H9 (cell line): ENCODE results near the gene MSL3B.

Source experiments
- DNase-seq: peaks from one replicate; pipeline ENCODE4 v3.0.0-alpha.2; 2017
- H2AFZ ChIP-seq: one replicate; pipeline ENCODE4 v1.6.1; 2013; ENCODE audit warnings: mild to moderate bottlenecking, low read length, control low read depth, moderate library complexity
- H2AK5ac ChIP-seq: 2 replicates; pipeline ENCODE4 v1.6.1; 2013; ENCODE audit warnings: low read length, control low read depth, mixed read lengths; ENCODE audit not compliant: insufficient read length
- H2BK120ac ChIP-seq: one replicate; pipeline ENCODE4 v1.6.1; 2013; ENCODE audit warnings: low read depth, mild to moderate bottlenecking, low read length, control low read depth, inconsistent platforms; ENCODE audit not compliant: poor library complexity, severe bottlenecking
- H2BK12ac ChIP-seq: 2 replicates; pipeline ENCODE4 v1.6.1; 2013; ENCODE audit warnings: low read length, control low read depth, mixed read lengths, low read depth; ENCODE audit not compliant: insufficient read length
- H2BK15ac ChIP-seq: 2 replicates; pipeline ENCODE4 v1.6.1; 2013; ENCODE audit warnings: low read depth, low read length, control low read depth
- H2BK20ac ChIP-seq: one replicate; pipeline ENCODE4 v1.6.1; 2013; ENCODE audit warnings: low read depth, mild to moderate bottlenecking, low read length, control low read depth, inconsistent platforms; ENCODE audit not compliant: poor library complexity, severe bottlenecking
- H2BK5ac ChIP-seq: 2 replicates; pipeline ENCODE4 v1.6.1; 2013; ENCODE audit warnings: low read length, control low read depth, mixed read lengths; ENCODE audit not compliant: insufficient read length
- H3K14ac ChIP-seq: 2 replicates; pipeline ENCODE4 v1.6.1; 2013; ENCODE audit warnings: low read length, control low read depth; ENCODE audit not compliant: insufficient read depth
- H3K18ac ChIP-seq: 2 replicates; pipeline ENCODE4 v1.6.1; 2013; ENCODE audit warnings: low read depth, mild to moderate bottlenecking, mixed read lengths, low read length, control low read depth; ENCODE audit not compliant: insufficient read length
- H3K23ac ChIP-seq: 2 replicates; pipeline ENCODE4 v1.6.1; 2013; ENCODE audit warnings: low read length, control low read depth, mixed read lengths, low read depth; ENCODE audit not compliant: insufficient read length
- H3K23me2 ChIP-seq: 2 replicates; pipeline ENCODE4 v1.6.1; 2013; ENCODE audit warnings: low read depth, mild to moderate bottlenecking, mixed read lengths, low read length, control low read depth; ENCODE audit not compliant: insufficient read length, poor library complexity, severe bottlenecking
- H3K27ac ChIP-seq: 2 replicates; pipeline ENCODE4 v1.5.1; 2013; ENCODE audit warnings: low read length, control low read depth, mixed read lengths, low read depth; ENCODE audit not compliant: insufficient read length
- H3K27me3 ChIP-seq: 2 replicates; pipeline ENCODE4 v1.6.1; 2013; ENCODE audit warnings: low read length, control low read depth, inconsistent platforms; ENCODE audit not compliant: insufficient read depth
- H3K4ac ChIP-seq: 2 replicates; pipeline ENCODE4 v1.6.1; 2013; ENCODE audit warnings: low read depth, mild to moderate bottlenecking, control low read depth, inconsistent platforms, low read length, moderate library complexity
- H3K4me1 ChIP-seq: 2 replicates; pipeline ENCODE4 v1.6.1; 2013; ENCODE audit warnings: low read length, control low read depth, inconsistent platforms; ENCODE audit not compliant: insufficient read depth
- H3K4me2 ChIP-seq: 2 replicates; pipeline ENCODE4 v1.6.1; 2013; ENCODE audit warnings: low read length, control low read depth, mixed read lengths; ENCODE audit not compliant: insufficient read length, insufficient read depth
- H3K56ac ChIP-seq: 2 replicates; pipeline ENCODE4 v1.6.1; 2013; ENCODE audit warnings: low read depth, mild to moderate bottlenecking, mixed read lengths, low read length, control low read depth; ENCODE audit not compliant: insufficient read length
- H3K79me1 ChIP-seq: 2 replicates; pipeline ENCODE4 v1.6.1; 2013; ENCODE audit warnings: low read depth, mild to moderate bottlenecking, moderate library complexity, low read length, control low read depth, inconsistent platforms; ENCODE audit not compliant: insufficient read depth, poor library complexity, severe bottlenecking
- H3K79me2 ChIP-seq: 2 replicates; pipeline ENCODE4 v1.6.1; 2013; ENCODE audit warnings: low read length, control low read depth, inconsistent platforms; ENCODE audit not compliant: insufficient read depth
- H3K9ac ChIP-seq: 2 replicates; pipeline ENCODE4 v1.6.1; 2013; ENCODE audit warnings: low read length, control low read depth, mixed read lengths; ENCODE audit not compliant: insufficient read length; ENCODE audit errors: extremely low read depth
- H3K9me3 ChIP-seq: one replicate; pipeline ENCODE4 v1.6.1; 2013; ENCODE audit warnings: low read depth, low read length, inconsistent platforms; ENCODE audit not compliant: control insufficient read depth
- H3T11ph ChIP-seq: one replicate; pipeline ENCODE4 v1.6.1; 2013; ENCODE audit warnings: mild to moderate bottlenecking, low read length, control low read depth, inconsistent platforms
- H4K20me1 ChIP-seq: one replicate; pipeline ENCODE4 v1.6.1; 2013; ENCODE audit not compliant: control insufficient read depth, insufficient read length, insufficient read depth
- H4K5ac ChIP-seq: 2 replicates; pipeline ENCODE4 v1.6.1; 2013; ENCODE audit warnings: low read depth, mild to moderate bottlenecking, mixed read lengths, low read length, control low read depth; ENCODE audit not compliant: insufficient read length
- H4K8ac ChIP-seq: replicated peaks from 2 replicates; pipeline ENCODE4 v1.6.1; 2013; ENCODE audit warnings: low read length, control low read depth, mixed read lengths, low read depth; ENCODE audit not compliant: insufficient read length
- H4K91ac ChIP-seq: 2 replicates; pipeline ENCODE4 v1.6.1; 2013; ENCODE audit warnings: low read depth, mild to moderate bottlenecking, moderate library complexity, mixed read lengths, low read length, control low read depth; ENCODE audit not compliant: insufficient read length
- H3K27ac Mint-ChIP-seq, 3 experiments: 2 replicates in 2 of 3; 3 replicates in 1 of 3; pipeline ENCODE4 v1.8.0; 2020 to 2021; ENCODE audit warnings: mixed read lengths in 3 of 3, mild to moderate bottlenecking in 1 of 3, moderate library complexity in 1 of 3
- H3K27me3 Mint-ChIP-seq: 2 replicates; pipeline ENCODE4 v1.8.0; 2021; ENCODE audit warnings: low read depth, mild to moderate bottlenecking, moderate library complexity, mixed read lengths
- H3K36me3 Mint-ChIP-seq, 3 experiments: 2 replicates in 2 of 3; 3 replicates in 1 of 3; pipeline ENCODE4 v1.8.0; 2020 to 2021; ENCODE audit warnings: low read depth in 3 of 3, mixed read lengths in 3 of 3; ENCODE audit not compliant: insufficient read depth in 1 of 3
- H3K4me1 Mint-ChIP-seq, 2 experiments: 2 replicates each; pipeline ENCODE4 v1.8.0; 2020; ENCODE audit warnings: mixed read lengths in 2 of 2
- H3K4me3 Mint-ChIP-seq, 2 experiments: 2 replicates in 1 of 2; 3 replicates in 1 of 2; pipeline ENCODE4 v1.8.0; 2020 to 2021; ENCODE audit warnings: mild to moderate bottlenecking in 2 of 2, mixed read lengths in 2 of 2, moderate library complexity in 1 of 2
- H3K9me3 Mint-ChIP-seq, 2 experiments: 2 replicates in 1 of 2; 3 replicates in 1 of 2; pipeline ENCODE4 v1.8.0; 2020; ENCODE audit warnings: mild to moderate bottlenecking in 2 of 2, mixed read lengths in 2 of 2, moderate library complexity in 1 of 2
- CTCF ChIP-seq: fragments of 200-600 bp; sonication (generic); conservative IDR thresholded peaks from 3 replicates; pipeline ENCODE4 v1.8.0; 2021; ENCODE audit warnings: antibody characterized with exemption, mild to moderate bottlenecking
- WGBS: extraction: QIAGEN DNeasy Blood & Tissue Kit; methylation state at CpG from one replicate; pipeline ENCODE4 v1.1.7; 2013; ENCODE audit warnings: missing lambda C conversion rate, low lambda C conversion rate, mixed read lengths; ENCODE audit not compliant: insufficient read length; ENCODE audit errors: extremely low coverage; 5-methylcytosine and 5-hydroxymethylcytosine counted together

MSL3B gene

GRCh38 chr2:233854241-233854981 lies 13.8 kb downstream of the MSL3B start, which contains the start of gene HJURP:
TSS of gene HJURP (minus strand) at chr2:233854535. CDS start at chr2:233854500, 35 bp downstream.
- no peaks in the 10 kb centered on the region for H3K27me3 ChIP-seq
- H4K5ac ChIP-seq: no peak within 1 kb of the TSS
- peak within 1 kb of the TSS; percentile 97 for H3K18ac ChIP-seq
- H3K4ac ChIP-seq: 0 out of 2 replicates have a peak within 1 kb of the TSS, but pooled peaks have one; percentile 8
- H2BK120ac ChIP-seq: no peak within 1 kb of the TSS
- peaks cover 11% of the 10 kb centered on the region for H3K23me2 ChIP-seq
- H3K4me1 ChIP-seq: peaks cover 2% of the 10 kb centered on the region; the same call in 1 of the 2 replicates
- H3K27ac ChIP-seq: no peak within 1 kb of the TSS
- H3K14ac ChIP-seq: peak within 1 kb of the TSS; percentile 97
- H2BK12ac ChIP-seq: no peak within 1 kb of the TSS
- H2BK20ac ChIP-seq: no peak within 1 kb of the TSS
- H3K79me2 ChIP-seq: peaks cover 25% of the 10 kb centered on the region; the same call in 1 of the 2 replicates
- H4K20me1 ChIP-seq: no peaks in the 10 kb centered on the region
- no peak within 1 kb of the TSS; the same call in 1 of the 2 replicates for H2BK15ac ChIP-seq
- Mint-ChIP-seq H3K36me3 (peaks cover 22 to 36% (median 34%) of the 10 kb centered on the region in 3 experiments; a peak in 6 of 7 replicates), H3K27me3 (no peaks in the 10 kb centered on the region; the same call in 1 of the 2 replicates), H3K4me3 (peak within 1 kb of the TSS; percentile 95 to 99), H3K9me3 (no peaks in the 10 kb centered on the region; a peak in 1 of 5 replicates), H3K4me1 (peaks cover 28 to 31% of the 10 kb centered on the region in 2 experiments), H3K27ac (peak within 1 kb of the TSS; percentile 72 to 99 (median 96); a peak in 5 of 7 replicates)
- peak within 1 kb of the TSS; percentile 80 for H3K9ac ChIP-seq
- no CpG with 5 or more reads among the region's 60 CpGs for WGBS
- no peak within 1 kb of the TSS for H4K91ac ChIP-seq
- H3K79me1 ChIP-seq: peaks cover 3% of the 10 kb centered on the region
- H2BK5ac ChIP-seq: peak within 1 kb of the TSS; percentile 39
- TF ChIP-seq CTCF: no peak
- peak within 1 kb of the TSS; percentile 83 for H3K4me2 ChIP-seq
- H4K8ac ChIP-seq: no peak within 1 kb of the TSS
- no peak within 1 kb of the TSS for H3K23ac ChIP-seq
- H2AFZ ChIP-seq: no peak within 1 kb of the TSS
- DNase-seq: peak; percentile 96
- no peaks in the 10 kb centered on the region for H3K9me3 ChIP-seq
- H2AK5ac ChIP-seq: no peak within 1 kb of the TSS
- H3T11ph ChIP-seq: no peak within 1 kb of the TSS
- no peak within 1 kb of the TSS for H3K56ac ChIP-seq
